ENCODE measurements around the gene PRDX1. TPM values are rescaled to one million over a fixed set of nuclear protein-coding genes. Genes with fewer than 3 reads are reported as not detected.

PRDX1 gene
- total and polyA plus RNA-seq, 2 of the 4 experiments (the other 2 are of a cell fraction), result 612 to 883 TPM

- Histone ChIP-seq H3K27ac (ENCODE audit: insufficient read depth, low read length) (no peak overlapping the region), H3K9me3 (ENCODE audit: control insufficient read depth, insufficient read depth, low read length) (no peaks in the 10 kb centered on the region), H3K27me3 (ENCODE audit: control insufficient read depth, insufficient read depth, low read length) (no peaks in the 10 kb centered on the region), H3K14ac (replicated peaks; ENCODE audit: low read depth, low read length) (no peak overlapping the region), H2BK5ac (ENCODE audit: low read depth, low read length, poor library complexity, severe bottlenecking) (no peak overlapping the region), H3K18ac (ENCODE audit: low read depth, low read length) (no peak overlapping the region), H2BK20ac (ENCODE audit: low read depth, low read length) (no peak overlapping the region), H2AFZ (replicated peaks; ENCODE audit: low read length, poor library complexity) (no peak overlapping the region), H2AK5ac (ENCODE audit: low read depth, low read length) (no peak overlapping the region), H2BK15ac (ENCODE audit: low read depth, low read length) (no peak overlapping the region), H4K5ac (ENCODE audit: low read depth, low read length) (no peak overlapping the region), H3K23ac (ENCODE audit: low read depth, low read length) (no peak overlapping the region), H3K4me3 (ENCODE audit: insufficient read depth, low read depth, low read length) (no peak overlapping the region), H3K79me1 (ENCODE audit: low read depth in 1 of 2, low read length in 2 of 2) (no peaks in the 10 kb centered on the region), H3K4ac (ENCODE audit: low read depth, low read length) (no peak overlapping the region), H2BK120ac (ENCODE audit: low read depth, low read length) (no peak overlapping the region), H3K56ac (ENCODE audit: extremely low read depth, insufficient read depth, low read length) (no peak overlapping the region), H3K4me2 (ENCODE audit: low read depth, low read length) (no peak overlapping the region), H4K20me1 (ENCODE audit: insufficient read depth, low read length) (no peaks in the 10 kb centered on the region), H3K4me1 (ENCODE audit: control insufficient read depth, insufficient read depth, low read length) (no peaks in the 10 kb centered on the region), H4K8ac (ENCODE audit: low read depth in 2 of 2, low read length in 2 of 2) (no peak overlapping the region), H4K91ac (ENCODE audit: insufficient read depth, low read depth, low read length) (no peak overlapping the region), H2AK9ac (replicated peaks; ENCODE audit: low read depth, low read length, poor library complexity) (no peak overlapping the region), H3K9me1 (ENCODE audit: insufficient read depth, low read length) (no peaks in the 10 kb centered on the region), H3K9ac (ENCODE audit: low read depth, low read length) (no peak overlapping the region), H3K36me3 (ENCODE audit: control insufficient read depth, insufficient read depth, low read length) (no peaks in the 10 kb centered on the region)
- WGBS, 2 experiments (ENCODE audit: extremely low coverage in 2 of 2, insufficient read length in 1 of 2), result 50% methylated on average over 1 of the region's 10 CpGs; no CpG with 5 or more reads in 1 of the 2 experiments
- no TSS peak for BruUV-seq (replicated peaks)
- ATAC-seq (ENCODE audit: low read depth) (no peak), DNase-seq (no peak)
- TF ChIP-seq RFX5 (IDR thresholded peaks at IDR 0.05; ENCODE audit: low read depth, low read length), result no peak
- no peak for TF ChIP-seq SMC3 (IDR thresholded peaks at IDR 0.05; ENCODE audit: low read depth, low read length)
- no peak for TF ChIP-seq ELK1 (IDR thresholded peaks at IDR 0.05; ENCODE audit: borderline replicate concordance, low read depth, low read length)
- no peak for TF ChIP-seq RAD21 (IDR thresholded peaks at IDR 0.05; ENCODE audit: low read length)
- no peak for TF ChIP-seq RCOR1 (IDR thresholded peaks at IDR 0.05; ENCODE audit: insufficient replicate concordance, low read length)
- no peak for TF ChIP-seq NFE2L2 (IDR thresholded peaks at IDR 0.05; ENCODE audit: low read depth, low read length)
- TF ChIP-seq FOS (IDR thresholded peaks at IDR 0.05; ENCODE audit: low read depth, low read length), result no peak
- no peak for TF ChIP-seq CHD1 (IDR thresholded peaks at IDR 0.05; ENCODE audit: low read depth, low read length)
- TF ChIP-seq CTCF (conservative IDR thresholded peaks at IDR 0.05; ENCODE audit: low read depth, low read length), result no peak
- TF ChIP-seq POLR2A (IDR thresholded peaks at IDR 0.05; ENCODE audit: low read depth, low read length), result no peak
- TF ChIP-seq MAZ (IDR thresholded peaks at IDR 0.05; ENCODE audit: borderline replicate concordance, low read depth, low read length), result no peak
- TF ChIP-seq BHLHE40 (IDR thresholded peaks at IDR 0.05; ENCODE audit: low read depth, low read length), result no peak
- TF ChIP-seq CEBPB (IDR thresholded peaks at IDR 0.05; ENCODE audit: low read depth, low read length), result no peak
- no peak for TF ChIP-seq USF2 (IDR thresholded peaks at IDR 0.05; ENCODE audit: low read depth, low read length)
- no peak for TF ChIP-seq MXI1 (IDR thresholded peaks at IDR 0.05; ENCODE audit: borderline replicate concordance, low read depth, low read length)
- TF ChIP-seq MAFK (IDR thresholded peaks at IDR 0.05; ENCODE audit: low read depth, low read length), result no peak
- in situ Hi-C loops (cut with MboI; ENCODE audit: low sequenced_read_pairs) (no loop called here), dilution Hi-C loops (cut with HindIII; ENCODE audit: low sequenced_read_pairs, unreplicated experiment) (no loop called here), intact Hi-C loops (cut with micrococcal nuclease) (no loop called here)
- ChIA-PET POLR2A (ENCODE audit: unreplicated experiment) (no interaction called here), CTCF (interaction anchor here (1.2 kb wide), 1 partner anchor 129 kb away, joined by 4 read pairs; no protein-coding TSS in a partner anchor)
Observed at GRCh38 chr1:45488666-45489377, 32.9 kb downstream of the PRDX1 start.

Measured in IMR-90 (cell line).